Astrocyte (in vitro differentiated cells and primary cell): ENCODE results near the gene LCN2. TPM values are rescaled to one million over a fixed set of nuclear protein-coding genes. Genes with fewer than 3 reads are reported as not detected.
"Not testable (repeated sequence)": the region's sequence is repeated elsewhere in the genome, so short reads cannot be mapped to it uniquely, and the experiment has no call there.

Experiments
- DNase-seq: peaks from one replicate; pipeline ENCODE4 v3.0.0-alpha.2; 2010; ENCODE audit warnings: low read depth
- FAIRE-seq: peaks from 2 replicates; lab custom pipeline; 2011; peaks lifted over from hg19 to GRCh38; lab: Jason Lieb, UNC
- H2AFZ ChIP-seq: 2 replicates; pipeline ENCODE4 v1.6.0; 2012; ENCODE audit warnings: low read depth, low read length, inconsistent platforms
- H3K27ac ChIP-seq: 2 replicates; pipeline ENCODE4 v1.5.1; 2011; ENCODE audit warnings: low read depth, low read length, inconsistent platforms
- H3K27me3 ChIP-seq: 2 replicates; pipeline ENCODE4 v1.6.0; 2011; ENCODE audit warnings: low read length, inconsistent platforms; ENCODE audit not compliant: insufficient read depth
- H3K36me3 ChIP-seq: 2 replicates; pipeline ENCODE4 v1.5.1; 2011; ENCODE audit warnings: low read length, inconsistent platforms; ENCODE audit not compliant: insufficient read depth
- H3K4me1 ChIP-seq: 2 replicates; pipeline ENCODE4 v1.5.1; 2011; ENCODE audit warnings: low read length, inconsistent platforms; ENCODE audit not compliant: insufficient read depth
- H3K4me2 ChIP-seq: 2 replicates; pipeline ENCODE4 v1.6.0; 2012; ENCODE audit warnings: low read length, inconsistent platforms
- H3K4me3 ChIP-seq: 2 replicates; pipeline ENCODE4 v1.5.1; 2011; ENCODE audit warnings: low read depth, mild to moderate bottlenecking, low read length, inconsistent platforms; ENCODE audit not compliant: insufficient read depth
- H3K79me2 ChIP-seq: 2 replicates; pipeline ENCODE4 v1.6.0; 2012; ENCODE audit warnings: mild to moderate bottlenecking, low read length, inconsistent platforms; ENCODE audit not compliant: insufficient read depth
- H3K9ac ChIP-seq: 2 replicates; pipeline ENCODE4 v1.6.0; 2012; ENCODE audit warnings: mild to moderate bottlenecking, low read length, inconsistent platforms
- H3K9me3 ChIP-seq: 2 replicates; pipeline ENCODE4 v1.5.1; 2012; ENCODE audit warnings: low read depth, mild to moderate bottlenecking, low read length, inconsistent platforms; ENCODE audit not compliant: insufficient read depth
- H4K20me1 ChIP-seq: 2 replicates; pipeline ENCODE4 v1.6.0; 2012; ENCODE audit warnings: low read length, inconsistent platforms; ENCODE audit not compliant: insufficient read depth
- H3K27ac Mint-ChIP-seq: one replicate; pipeline ENCODE4 v1.8.0; 2021; ENCODE audit warnings: mild to moderate bottlenecking, mixed read lengths; ENCODE audit not compliant: unreplicated experiment
- H3K27me3 Mint-ChIP-seq: one replicate; pipeline ENCODE4 v1.8.0; 2021; ENCODE audit warnings: low read depth, mixed read lengths; ENCODE audit not compliant: unreplicated experiment
- H3K36me3 Mint-ChIP-seq: one replicate; pipeline ENCODE4 v1.8.0; 2021; ENCODE audit warnings: low read depth, mixed read lengths; ENCODE audit not compliant: unreplicated experiment
- H3K4me1 Mint-ChIP-seq: one replicate; pipeline ENCODE4 v1.8.0; 2021; ENCODE audit warnings: low read depth, mixed read lengths; ENCODE audit not compliant: unreplicated experiment
- H3K4me3 Mint-ChIP-seq: one replicate; pipeline ENCODE4 v1.8.0; 2021; ENCODE audit warnings: mild to moderate bottlenecking, moderate library complexity, mixed read lengths; ENCODE audit not compliant: unreplicated experiment
- H3K9me3 Mint-ChIP-seq: one replicate; pipeline ENCODE4 v1.8.0; 2021; ENCODE audit warnings: mild to moderate bottlenecking, mixed read lengths; ENCODE audit not compliant: unreplicated experiment
- EZH2 ChIP-seq: IDR thresholded peaks from 2 replicates; pipeline ENCODE4 v1.6.1; 2012; ENCODE audit warnings: mild to moderate bottlenecking, low read length, inconsistent platforms; ENCODE audit not compliant: insufficient read depth
- total RNA-seq: library from RNA; stranded (reverse); gene quantifications from 2 replicates; pipeline ENCODE4 v1.2.1, GENCODE V29; 2021
- TF ChIP-seq, protein P1 (sequence below): IDR thresholded peaks from 2 replicates; pipeline ENCODE4 v1.5.1; 2011; ENCODE audit warnings: low read depth, mild to moderate bottlenecking, inconsistent platforms, low read length, moderate library complexity; ENCODE audit not compliant: insufficient read depth

LCN2 gene
- total RNA-seq, 1 donor from 2014 or later = not detected

DNA sequence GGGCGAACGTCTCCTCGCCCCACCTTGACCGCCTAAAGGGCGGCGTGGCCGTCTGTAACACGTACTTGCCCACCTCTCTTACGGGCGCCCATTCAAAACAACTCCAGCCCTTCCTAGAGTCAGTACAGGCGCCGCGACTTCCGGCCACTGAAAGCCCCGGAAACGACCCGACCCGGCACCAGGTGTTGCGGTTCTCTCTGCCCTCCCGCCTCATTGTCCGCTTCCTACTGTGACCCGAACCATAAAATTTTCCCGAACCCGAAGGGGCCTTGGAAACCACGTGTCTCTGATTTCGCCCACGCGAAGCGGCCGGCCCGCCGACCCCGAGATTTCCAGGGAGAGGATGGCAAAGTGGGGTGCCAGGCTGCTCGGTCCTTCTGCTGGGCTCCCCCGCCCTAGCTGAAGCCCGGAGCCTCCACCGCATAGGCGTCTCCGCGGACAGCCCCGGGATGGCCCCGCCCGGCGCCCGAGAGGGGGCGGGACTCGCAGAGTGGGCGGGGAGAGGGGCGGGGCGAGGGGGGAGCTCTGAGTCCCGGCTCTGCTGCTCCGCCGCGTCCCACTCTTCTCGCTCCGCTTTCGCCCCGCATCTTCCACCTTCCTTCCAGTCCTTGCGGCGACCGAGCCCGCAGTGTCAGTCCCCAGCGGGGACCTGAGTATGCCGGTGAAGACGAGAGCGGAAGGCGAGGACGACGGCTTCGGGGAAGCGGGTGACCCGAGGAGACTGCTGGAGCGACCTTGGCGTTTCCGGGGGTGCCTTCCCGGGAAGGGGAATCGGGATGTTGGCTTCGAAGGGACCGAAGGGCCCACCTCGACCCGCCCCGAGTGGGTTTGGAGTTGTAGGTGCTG, 21.0 kb upstream of the LCN2 start:
- DNase-seq (peak; percentile 86), FAIRE-seq (no peak)
- Mint-ChIP-seq H3K9me3 (no peaks in the 10 kb centered on the region), H3K4me1 (peaks cover 5% of the 10 kb centered on the region), H3K36me3 (peaks cover 2% of the 10 kb centered on the region), H3K27me3 (peaks cover 8% of the 10 kb centered on the region), H3K4me3 (peak overlapping the region; percentile 98), H3K27ac (peak overlapping the region; percentile 99)
- H3K4me1 ChIP-seq = peaks cover 12% of the 10 kb centered on the region
- no peak for TF ChIP-seq EZH2
- TF ChIP-seq, protein P1, sequence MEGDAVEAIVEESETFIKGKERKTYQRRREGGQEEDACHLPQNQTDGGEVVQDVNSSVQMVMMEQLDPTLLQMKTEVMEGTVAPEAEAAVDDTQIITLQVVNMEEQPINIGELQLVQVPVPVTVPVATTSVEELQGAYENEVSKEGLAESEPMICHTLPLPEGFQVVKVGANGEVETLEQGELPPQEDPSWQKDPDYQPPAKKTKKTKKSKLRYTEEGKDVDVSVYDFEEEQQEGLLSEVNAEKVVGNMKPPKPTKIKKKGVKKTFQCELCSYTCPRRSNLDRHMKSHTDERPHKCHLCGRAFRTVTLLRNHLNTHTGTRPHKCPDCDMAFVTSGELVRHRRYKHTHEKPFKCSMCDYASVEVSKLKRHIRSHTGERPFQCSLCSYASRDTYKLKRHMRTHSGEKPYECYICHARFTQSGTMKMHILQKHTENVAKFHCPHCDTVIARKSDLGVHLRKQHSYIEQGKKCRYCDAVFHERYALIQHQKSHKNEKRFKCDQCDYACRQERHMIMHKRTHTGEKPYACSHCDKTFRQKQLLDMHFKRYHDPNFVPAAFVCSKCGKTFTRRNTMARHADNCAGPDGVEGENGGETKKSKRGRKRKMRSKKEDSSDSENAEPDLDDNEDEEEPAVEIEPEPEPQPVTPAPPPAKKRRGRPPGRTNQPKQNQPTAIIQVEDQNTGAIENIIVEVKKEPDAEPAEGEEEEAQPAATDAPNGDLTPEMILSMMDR = no peak
- H3K27me3 ChIP-seq = no peaks in the 10 kb centered on the region
- peak overlapping the region; percentile 99 for H2AFZ ChIP-seq
- peaks cover 3% of the 10 kb centered on the region for H3K36me3 ChIP-seq
- H3K9me3 ChIP-seq = no peaks in the 10 kb centered on the region
- peak overlapping the region; percentile 97 for H3K27ac ChIP-seq
- H3K4me3 ChIP-seq = peak overlapping the region; percentile 98
- H3K9ac ChIP-seq = peak overlapping the region; percentile 91
- H3K4me2 ChIP-seq = peak overlapping the region; percentile 100
- peaks cover 32% of the 10 kb centered on the region for H3K79me2 ChIP-seq
- H4K20me1 ChIP-seq = peaks cover 23% of the 10 kb centered on the region

DNA sequence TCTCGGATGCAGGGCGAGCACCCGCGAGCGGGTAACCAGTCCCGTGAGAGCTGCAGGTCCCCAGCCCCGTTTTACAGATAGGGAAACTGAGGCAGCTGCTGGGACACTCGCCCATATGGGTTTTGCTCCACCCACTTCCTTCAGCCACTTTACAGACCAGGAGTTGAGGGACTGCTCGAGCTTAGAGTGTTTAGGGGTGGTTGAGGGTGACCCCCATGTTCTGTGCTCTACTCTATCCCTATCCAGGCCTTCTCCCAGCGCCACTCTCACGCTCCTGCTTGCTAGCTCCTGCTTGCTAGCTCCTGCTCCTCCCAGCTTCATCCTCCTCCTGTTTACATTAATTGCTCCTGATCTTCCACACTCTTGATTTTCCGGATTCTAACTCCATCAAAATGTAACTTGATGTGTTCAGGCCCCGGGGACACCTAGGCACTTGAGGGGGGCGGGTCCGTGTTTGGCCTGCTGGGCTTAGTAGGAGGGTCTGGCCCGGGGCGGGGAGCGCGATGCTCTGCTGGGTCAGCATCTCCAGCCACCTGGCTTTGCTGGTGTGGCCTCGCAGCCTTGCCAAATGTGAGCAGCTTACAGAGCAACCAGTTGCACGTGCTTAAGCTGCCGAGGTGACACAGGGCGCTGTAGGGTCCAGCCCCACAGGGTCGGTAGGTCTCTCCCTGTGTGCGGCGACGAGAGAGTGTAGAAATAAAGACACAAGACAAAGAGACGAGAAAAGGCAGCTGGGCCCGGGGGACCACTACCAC, 20.2 kb upstream of the LCN2 start:
- FAIRE-seq (no peak), DNase-seq (no peak)
- peak overlapping the region; percentile 100 for H3K4me2 ChIP-seq
- H3K27me3 Mint-ChIP-seq = peaks cover 14% of the 10 kb centered on the region
- H3K9me3 ChIP-seq = peaks cover 5% of the 10 kb centered on the region
- no peaks in the 10 kb centered on the region for H3K36me3 Mint-ChIP-seq
- H3K27me3 ChIP-seq = peaks cover 6% of the 10 kb centered on the region
- H4K20me1 ChIP-seq = peaks cover 23% of the 10 kb centered on the region
- H3K36me3 ChIP-seq = peaks cover 3% of the 10 kb centered on the region
- TF ChIP-seq, protein P1 = no peak
- TF ChIP-seq EZH2 = no peak
- peak overlapping the region; percentile 98 for H3K4me3 ChIP-seq
- H3K27ac Mint-ChIP-seq = peak overlapping the region; percentile 63
- peaks cover 6% of the 10 kb centered on the region for H3K9me3 Mint-ChIP-seq
- peak overlapping the region; percentile 84 for H3K4me3 Mint-ChIP-seq
- H3K27ac ChIP-seq = no peak overlapping the region
- peak overlapping the region; percentile 91 for H3K9ac ChIP-seq
- H3K79me2 ChIP-seq = peaks cover 32% of the 10 kb centered on the region
- peaks cover 5% of the 10 kb centered on the region for H3K4me1 Mint-ChIP-seq
- H2AFZ ChIP-seq = peak overlapping the region; percentile 99
- peaks cover 12% of the 10 kb centered on the region for H3K4me1 ChIP-seq

DNA sequence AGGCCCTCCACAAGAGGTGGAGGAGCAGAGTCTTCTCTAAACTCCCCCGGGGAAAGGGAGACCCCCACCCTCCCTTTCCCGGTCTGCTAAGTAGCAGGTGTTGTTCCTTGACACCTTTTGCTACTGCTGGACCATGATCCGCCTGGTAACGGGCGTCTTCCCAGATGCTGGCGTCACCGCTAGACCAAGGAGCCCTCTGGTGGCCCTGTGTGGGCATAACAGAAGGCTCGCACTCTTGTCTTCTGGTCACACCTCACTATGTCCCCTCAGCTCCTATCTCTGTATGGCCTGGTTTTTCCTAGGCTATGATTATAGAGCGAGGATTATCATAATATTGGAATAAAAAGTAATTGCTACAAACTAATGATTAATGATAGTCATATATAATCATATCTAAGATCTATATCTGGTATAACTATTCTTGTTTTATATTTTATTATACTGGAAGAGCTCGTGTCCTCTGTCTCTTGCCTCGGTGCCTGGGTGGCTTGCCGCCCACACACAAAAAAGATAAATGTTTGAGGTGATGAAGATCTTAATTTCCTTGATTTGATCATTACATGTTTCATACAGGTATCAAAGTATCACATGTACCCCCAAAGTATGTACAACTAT, 19.2 kb upstream of the LCN2 start:
- not testable (repeated sequence) for H3K36me3 Mint-ChIP-seq, H3K4me1 Mint-ChIP-seq, H3K27ac ChIP-seq, H3K4me3 ChIP-seq, H3K9ac ChIP-seq, H3K4me2 ChIP-seq, H3K9me3 ChIP-seq, H3K36me3 ChIP-seq, H2AFZ ChIP-seq, H3K27me3 ChIP-seq, DNase-seq, FAIRE-seq, H3K9me3 Mint-ChIP-seq, H3K27ac Mint-ChIP-seq
- H3K79me2 ChIP-seq = peaks cover 25% of the 10 kb centered on the region
- H4K20me1 ChIP-seq = peaks cover 14% of the 10 kb centered on the region
- Mint-ChIP-seq H3K4me3 (peak overlapping the region; percentile 34), H3K27me3 (peaks cover 14% of the 10 kb centered on the region)
- H3K4me1 ChIP-seq = peaks cover 12% of the 10 kb centered on the region

DNA sequence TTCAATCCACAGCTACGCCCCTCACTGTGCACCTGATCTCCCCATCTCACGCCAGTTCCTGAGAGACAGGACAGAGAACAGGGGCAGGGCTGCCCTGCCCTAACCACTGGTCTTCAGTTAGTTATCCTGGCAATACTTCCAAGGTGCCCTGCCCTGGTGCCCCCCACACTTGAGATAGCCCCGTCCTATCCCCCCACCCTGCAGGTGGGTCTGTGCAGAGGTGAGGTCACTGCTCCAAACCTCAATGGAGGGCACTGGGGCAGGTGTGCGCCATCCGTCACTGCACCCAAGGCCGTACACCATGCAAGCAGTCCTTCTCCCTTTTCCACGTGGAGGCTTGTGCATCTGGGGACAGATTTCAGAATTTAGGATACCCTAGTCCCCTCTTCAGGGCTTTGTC, 18.6 kb upstream of the LCN2 start:
- H3K36me3 Mint-ChIP-seq, H3K4me3 Mint-ChIP-seq, H2AFZ ChIP-seq, H3K9me3 ChIP-seq, H3K27ac Mint-ChIP-seq, H3K9ac ChIP-seq, FAIRE-seq, H3K4me1 Mint-ChIP-seq, DNase-seq, H4K20me1 ChIP-seq, H3K9me3 Mint-ChIP-seq, H3K36me3 ChIP-seq, H3K27me3 ChIP-seq, H3K27ac ChIP-seq, H3K4me3 ChIP-seq, H3K4me2 ChIP-seq: not testable (repeated sequence)
- H3K79me2 ChIP-seq = peaks cover 19% of the 10 kb centered on the region
- H3K27me3 Mint-ChIP-seq = peaks cover 14% of the 10 kb centered on the region
- peaks cover 12% of the 10 kb centered on the region for H3K4me1 ChIP-seq
